HG03135 (cell line): ENCODE data around the gene ELFN1.

Experiments used
- ATAC-seq: cut with Tn5 transposase; IDR thresholded peaks from one replicate; pipeline ENCODE4 v1.9.1; 2021; ENCODE audit warnings: mild to moderate bottlenecking, moderate library complexity; ENCODE audit not compliant: unreplicated experiment

The ELFN1 gene

DNA sequence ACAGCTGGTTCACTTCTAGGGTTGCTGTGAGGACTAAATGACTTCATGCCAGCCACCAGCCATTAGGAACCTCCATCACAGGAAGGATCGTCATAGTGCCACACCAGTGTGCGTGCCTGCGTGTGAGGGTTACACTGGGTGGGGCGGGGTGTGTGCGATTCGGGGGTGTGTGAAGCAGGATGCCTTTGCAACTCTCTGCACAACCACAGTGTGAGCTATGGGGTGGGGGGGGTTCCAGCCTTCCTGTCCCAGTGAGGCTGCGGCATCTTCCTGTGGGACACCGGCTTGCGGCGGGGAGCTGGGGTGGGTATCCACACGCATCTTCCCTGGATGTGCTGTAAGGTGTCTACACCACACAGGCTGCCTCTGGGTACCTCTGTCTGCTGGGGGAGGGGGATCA lies 6.9 kb upstream of the ELFN1 start:
- no peak for ATAC-seq

DNA sequence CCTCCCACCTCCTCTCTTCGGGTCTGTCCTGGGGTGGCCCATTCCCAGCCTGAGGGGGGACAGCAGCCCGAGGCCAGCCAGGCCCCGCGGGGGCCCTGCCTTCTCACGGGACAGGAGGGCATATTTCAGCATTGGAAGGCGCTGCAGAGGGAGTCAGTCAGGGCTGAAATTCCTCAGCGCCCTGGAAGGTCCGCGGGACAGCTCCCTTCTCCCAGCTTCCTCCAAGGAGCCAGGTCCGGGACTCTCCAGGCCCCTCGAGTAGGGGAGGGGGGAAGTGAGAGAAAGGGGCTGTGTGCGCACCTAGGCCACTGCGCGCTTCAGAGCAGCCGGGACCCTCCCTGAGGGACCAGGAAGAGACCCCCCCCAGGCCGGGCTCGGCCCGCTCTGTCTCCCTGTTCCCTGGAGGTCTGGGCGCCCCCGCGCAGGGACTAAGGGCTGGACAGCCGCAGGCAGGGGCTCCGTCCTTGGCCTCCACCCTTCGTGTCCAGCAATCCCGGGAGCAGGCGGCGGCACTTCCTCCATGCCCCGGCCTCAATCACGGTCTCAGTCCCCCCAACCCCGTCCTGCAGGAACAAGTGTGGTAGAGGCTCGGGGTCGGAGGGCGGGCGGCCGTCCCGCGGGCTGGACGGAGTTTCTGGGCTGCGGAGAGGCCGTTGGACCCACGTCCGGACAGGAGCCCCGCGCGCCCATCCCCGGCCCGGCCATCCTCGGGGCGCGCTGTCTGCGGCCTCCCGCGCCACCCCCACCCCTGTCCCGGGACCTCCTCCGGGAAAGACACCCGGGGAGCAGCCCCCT lies 6.0 kb upstream of the ELFN1 start:
- no peak for ATAC-seq

DNA sequence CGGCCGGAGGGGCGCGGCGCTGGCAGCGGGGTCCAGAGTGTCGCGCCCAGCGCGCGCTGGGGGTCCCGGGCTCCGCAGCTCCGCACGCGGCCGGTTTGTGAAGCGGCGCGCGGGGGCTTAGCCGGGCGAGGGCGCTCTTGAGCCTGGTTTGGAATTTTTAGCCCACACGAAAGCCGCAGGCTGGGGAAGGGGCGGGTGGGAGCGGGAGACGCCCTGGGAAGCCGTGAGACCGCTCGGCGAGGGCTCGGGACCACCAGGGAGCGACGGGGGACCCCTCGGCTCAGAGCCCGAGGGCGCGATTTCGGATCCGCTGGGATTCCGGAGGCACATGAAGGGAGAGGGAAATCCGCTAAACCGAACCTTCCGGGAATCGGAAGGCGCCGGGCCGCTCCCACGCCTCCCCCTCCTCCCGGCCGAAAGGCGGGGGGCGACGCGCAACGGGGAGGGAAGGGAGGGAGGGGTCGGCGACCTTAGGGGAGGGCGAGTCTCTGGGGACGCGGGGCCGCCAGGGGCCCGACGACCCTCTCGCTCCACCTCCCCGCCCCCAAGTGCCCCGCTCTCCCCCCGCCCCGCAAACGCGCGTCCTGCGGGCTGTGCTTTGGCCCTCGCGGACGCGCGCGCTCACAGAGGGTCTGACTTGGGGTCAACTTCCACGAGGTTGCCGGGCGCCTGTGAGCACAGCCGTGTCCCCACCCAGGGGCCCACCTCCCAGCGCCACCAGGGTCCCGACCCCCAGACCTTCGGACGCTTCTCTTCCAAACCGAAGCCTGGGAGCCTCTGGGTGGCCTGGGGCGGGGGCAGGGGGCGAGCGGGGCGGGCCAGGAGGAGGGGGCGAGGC lies 5.1 kb upstream of the ELFN1 start:
- ATAC-seq, result no peak

DNA sequence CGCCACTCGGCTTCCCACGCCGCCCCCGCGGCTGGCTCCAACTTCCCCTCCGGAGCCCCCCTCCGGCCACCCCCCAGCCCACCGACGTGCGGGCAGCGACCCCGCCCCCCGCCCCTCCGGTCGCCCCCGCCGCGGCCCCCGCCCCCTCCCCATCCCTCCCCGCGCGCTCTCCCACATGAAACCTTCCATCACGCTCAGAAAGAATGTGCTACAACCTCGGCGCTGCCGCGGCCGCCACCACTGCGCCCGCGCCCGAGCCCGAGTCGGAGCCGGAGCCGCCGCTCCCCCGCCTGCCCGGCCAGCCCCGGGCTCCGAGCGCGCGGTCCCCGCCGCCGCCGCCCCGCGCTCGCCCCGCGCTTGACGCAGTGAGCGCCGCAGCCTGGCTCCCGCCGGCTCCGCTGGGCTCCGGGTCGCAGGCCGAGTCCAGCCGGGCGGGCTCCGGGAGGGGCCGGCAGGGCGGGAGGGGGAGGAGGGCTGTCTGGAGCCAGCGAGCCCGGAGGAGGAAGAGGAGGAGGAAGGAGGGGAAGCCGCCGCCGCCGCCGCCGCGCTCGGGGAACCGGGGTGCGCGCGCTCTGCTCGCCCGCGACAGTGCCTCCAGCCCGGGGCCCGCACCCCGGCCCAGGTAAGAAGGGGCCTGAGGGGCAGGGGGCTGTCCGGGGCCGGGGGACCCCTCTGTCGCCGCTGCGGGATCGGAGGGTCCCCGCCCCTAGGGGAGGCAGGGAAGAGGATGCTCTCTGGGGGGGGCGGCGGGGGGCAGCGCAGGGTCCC lies 4.3 kb upstream of the ELFN1 start:
- no peak for ATAC-seq

DNA sequence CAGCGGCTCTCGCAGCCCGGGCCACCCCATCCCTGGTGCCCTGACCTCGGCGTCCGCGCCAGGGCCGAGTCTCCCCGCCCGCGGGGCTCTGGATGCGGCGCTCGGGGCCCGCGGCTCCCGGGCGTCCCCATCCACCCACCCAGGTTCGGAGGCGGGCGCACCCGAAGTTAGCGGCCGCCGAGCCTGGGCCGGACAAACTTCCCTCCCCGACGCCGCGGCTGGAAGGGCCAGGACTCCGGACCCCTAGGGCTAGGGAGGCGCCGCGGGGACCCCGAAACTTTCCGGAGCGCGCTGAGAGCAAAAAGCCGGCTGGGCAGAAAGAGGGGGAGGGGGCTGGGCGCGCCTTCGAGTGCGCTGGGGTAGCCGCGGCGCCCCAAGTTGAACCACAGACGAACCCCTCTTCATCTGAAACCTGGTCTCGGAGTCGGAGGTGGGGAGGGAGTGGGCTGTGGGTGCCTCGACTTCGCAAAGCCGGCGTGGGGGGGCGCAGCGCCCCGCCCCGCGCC lies 3.7 kb upstream of the ELFN1 start:
- no peak for ATAC-seq

DNA sequence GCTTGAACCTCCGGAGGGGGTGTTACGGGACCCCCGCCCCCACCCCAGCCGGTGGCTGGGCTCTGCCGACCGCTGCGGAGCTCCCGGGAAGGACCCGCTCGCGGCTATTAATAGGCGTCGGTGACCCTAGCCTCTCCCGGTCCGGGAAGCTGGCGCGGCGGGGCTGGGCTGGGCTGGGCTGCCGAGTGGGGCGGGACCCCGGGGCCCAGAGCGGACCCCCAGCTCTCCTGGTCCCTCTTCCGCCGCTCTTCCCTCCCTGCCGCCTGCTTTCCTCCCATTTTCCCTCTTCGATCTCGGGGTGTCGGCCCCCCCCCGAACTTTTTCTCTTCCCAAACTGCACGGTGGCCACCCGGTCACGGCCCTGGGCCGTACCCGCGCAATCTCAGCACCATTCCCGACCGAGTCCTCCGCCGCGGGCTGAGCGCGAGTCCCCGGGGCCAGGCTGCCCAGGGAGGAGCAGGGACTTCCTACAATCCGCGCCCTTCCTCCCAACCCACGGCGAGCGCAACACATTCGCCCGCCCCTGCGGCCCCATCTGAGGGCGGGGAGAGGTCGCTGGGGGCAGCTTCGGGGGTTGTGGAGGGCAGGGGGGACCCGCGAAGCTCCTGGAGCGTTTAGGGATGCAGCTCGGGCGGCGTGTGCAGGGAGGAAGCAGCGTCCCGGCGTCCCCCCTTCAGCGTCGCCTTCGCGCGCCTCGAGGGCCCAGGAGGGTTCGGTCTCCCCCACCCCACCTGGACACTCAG lies 3.1 kb upstream of the ELFN1 start:
- ATAC-seq, result no peak

DNA sequence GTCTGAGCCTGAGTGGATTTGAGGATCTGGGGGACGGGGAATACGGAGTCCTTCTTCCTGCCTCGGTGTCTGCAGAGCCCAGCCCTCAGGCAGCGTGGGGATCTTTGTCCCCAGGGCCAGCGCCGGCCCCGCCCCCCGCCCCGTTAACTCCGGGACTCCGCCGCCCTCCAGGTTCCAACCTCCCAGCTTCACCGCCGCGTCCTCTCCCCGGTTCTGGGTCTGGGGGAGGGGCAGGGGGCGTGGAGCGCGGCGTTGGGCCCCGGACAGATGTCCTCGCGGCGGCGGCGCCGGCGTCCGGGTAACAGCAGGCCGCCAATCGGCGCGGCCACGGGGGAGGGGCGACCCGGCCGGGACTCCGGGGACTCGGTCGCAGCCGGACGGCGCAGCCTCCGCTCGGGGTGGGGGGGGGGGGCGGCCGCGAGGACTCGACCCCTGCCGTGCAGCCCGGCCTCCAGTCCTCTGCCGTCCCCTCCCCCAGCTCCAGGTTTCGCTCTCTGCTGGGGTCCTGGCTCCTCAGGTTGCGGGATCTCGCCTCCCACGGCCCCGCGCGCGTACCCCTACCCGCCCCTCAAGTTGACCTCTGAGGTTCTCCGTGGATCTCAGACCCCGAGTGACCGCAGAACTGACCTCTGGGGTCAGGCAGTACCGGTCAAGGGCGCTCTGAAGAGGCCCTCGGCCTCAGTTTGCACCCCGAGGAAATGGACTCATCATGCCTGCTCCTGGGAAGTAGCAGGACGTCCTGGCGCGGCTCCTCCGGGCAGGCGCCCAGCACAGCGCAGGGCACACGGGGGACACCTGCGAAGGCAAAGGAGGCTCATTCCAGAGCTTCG lies 2.3 kb upstream of the ELFN1 start:
- no peak for ATAC-seq

DNA sequence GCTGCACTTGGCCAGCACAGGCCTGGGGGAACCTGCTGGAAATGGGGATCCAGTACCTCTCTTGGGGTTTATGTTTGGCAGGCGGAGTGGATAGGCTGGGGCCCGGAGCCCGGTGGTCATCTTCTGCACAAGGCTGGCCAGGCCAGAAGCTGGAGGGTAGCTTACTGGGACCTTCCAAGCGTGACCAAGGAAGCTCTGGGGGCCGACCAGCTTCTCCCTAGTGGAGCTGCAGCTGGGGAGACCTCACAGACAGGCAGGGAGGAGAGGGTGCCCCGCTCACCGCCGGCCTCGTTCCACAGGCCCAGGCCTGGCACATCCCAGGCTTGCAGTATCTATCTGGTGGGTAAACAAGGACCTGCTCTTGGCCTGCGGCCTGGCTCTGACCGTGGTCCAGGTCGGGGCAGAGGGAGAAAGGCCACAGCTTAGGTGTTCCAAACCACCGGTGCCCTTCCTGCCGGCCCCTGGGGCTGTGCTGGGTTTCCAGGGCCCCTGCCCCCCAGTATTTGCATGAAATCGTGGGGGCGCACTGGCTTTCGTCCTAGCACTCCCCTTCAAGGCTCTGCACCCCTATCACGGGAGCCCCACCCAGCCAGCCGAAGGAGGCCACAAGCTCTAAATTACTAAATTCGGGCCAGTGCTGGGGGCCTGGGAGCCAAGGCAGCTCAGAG lies 1.5 kb upstream of the ELFN1 start:
- no peak for ATAC-seq

DNA sequence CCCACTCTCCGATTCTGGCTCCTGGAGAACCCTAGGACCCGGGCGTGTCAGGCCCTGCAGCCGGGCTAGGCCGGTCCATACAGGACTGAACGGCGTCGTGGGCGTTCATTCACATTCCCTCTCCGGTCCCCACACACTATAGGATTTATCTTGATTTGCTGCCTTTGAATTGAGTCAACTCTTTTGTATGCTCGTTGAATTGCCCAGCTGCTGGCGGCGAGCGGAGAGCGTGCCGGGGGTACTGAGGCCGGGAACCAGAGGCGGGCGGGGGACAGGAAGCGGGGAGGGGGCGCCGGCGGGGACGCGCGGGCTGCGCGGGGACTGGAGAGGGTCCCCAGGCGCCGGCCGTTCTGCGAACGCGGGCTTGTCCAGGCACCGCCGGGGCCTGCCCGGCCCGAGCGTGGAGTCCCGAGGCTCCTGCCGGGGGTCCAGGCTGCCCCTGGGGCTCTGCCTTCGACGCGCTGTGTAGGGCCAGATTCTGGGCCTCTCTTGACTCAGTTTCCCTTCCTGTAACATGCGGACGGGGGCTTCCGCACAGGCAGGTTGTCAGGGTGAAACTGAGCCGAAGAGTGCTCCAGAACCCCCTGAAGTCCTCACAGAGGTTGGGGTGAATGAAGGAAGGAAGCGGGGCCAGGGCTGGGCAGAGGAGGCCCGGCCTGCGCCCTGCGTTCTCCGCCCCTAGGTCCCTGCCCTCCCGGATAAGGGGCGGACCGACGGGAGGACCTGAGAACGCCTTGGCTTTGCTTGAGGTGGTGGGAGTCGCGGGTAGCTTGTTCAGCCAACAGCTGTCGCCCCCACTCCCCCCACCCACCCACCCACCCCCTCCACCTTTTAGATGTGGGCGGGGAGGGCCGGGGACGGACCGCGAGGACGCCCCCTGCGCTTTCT lies 769 bp upstream of the ELFN1 start:
- ATAC-seq, result no peak

DNA sequence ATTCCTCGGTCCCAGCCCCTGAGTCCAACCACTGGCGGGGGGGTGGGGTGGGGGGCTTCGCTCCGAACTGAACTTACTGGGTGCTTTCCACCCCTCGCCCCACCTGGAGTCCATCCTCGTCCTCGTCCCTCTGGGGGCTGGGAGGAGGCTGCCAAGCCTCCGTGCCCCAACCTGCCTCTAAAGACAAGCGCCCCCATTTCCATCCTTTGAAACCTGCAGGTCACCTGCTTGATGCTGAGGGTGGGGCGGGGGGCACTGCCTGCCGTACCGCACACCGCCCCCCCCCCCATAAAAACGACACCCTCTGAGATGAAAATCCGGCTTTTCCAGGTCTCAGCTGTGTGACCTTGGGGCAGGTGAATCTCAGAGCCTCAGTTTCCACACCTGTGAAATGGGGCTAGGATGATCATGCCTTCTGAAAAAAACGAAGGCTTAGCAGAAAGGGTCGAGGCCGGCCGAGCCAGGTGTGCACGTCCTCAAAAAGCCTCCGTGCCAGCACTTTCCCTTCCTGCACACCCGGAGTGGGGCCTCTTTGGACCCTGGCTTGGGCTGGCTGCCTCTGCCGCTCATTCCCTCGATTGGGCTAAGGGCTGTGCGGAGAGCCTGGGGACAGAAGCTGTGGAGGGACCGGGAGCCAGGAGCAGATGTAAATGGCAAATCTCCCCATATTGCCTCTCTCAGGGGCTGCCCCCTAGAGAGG lies 967 bp downstream of the ELFN1 start:
- no peak for ATAC-seq

DNA sequence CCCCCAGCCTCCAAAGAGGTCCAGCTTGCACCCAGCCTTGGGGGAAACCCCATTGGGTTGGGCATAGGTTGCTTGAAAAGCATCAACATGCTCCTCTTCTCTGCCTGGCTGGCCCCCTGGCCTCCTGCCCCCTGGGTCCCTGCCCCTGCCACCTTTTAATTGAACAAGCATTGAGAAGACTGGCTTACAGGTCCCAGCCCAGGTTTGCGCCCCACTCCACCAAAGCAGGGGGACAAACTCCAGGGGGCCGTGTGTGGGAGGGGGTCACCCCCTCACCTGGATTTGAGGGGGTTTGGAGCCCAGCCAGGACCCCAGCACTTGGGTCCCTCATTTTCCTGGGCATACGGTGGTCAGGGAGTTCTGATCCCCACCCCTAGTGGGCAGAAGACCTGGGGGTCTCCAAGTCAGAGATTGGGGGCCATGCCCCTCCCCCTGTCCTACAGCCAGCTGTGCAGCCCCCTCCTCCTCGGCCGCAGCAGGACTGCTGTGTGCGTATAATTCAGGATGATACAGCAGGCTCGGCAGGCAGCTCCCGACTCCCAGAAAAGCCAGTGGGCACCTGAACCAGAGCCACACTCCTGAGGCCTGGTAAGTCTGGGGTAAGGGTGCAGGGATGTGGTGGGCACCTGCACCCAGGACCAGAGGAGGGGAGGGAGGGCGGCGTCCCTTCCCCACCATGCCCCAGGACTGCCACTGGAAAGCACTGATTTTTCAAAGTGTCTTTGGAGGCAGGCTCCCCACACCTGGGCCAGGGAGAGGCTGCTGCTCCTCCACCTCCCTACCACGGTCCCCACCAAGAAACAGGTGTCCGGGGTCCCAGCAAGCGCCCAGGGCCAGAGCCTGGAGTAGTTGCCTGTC lies 1.7 kb downstream of the ELFN1 start:
- ATAC-seq, result no peak

DNA sequence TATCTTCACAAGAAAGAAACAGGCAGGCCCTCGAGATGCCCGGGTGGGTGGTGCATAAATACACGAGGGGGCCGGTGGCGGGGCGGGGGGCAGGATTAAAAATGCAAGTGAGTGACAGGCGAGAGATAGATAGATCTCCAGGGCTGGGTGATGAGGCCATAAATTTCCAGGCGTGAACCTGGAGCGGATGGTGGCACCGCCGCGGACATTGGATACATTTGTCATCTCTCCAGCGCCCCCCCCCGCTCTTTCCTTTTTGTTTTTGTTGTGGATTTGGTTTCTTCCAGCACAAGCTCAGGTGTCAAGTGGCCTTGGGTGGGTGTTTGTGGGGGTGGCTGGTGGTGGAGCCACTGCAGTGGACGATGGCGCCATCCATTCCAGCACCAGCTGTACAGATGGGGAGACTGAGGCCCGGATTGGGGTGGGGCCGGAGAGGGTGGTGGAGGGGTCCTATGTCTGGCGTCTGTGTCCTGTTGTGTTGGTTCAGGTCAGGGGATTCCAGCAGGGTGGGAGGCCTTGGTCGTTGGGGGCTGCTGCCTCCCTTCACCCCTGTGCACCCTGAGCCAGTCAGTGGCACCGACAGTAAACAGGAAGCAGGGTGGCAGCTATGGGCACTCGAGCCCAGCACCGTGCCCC lies 2.9 kb downstream of the ELFN1 start:
- no peak for ATAC-seq

DNA sequence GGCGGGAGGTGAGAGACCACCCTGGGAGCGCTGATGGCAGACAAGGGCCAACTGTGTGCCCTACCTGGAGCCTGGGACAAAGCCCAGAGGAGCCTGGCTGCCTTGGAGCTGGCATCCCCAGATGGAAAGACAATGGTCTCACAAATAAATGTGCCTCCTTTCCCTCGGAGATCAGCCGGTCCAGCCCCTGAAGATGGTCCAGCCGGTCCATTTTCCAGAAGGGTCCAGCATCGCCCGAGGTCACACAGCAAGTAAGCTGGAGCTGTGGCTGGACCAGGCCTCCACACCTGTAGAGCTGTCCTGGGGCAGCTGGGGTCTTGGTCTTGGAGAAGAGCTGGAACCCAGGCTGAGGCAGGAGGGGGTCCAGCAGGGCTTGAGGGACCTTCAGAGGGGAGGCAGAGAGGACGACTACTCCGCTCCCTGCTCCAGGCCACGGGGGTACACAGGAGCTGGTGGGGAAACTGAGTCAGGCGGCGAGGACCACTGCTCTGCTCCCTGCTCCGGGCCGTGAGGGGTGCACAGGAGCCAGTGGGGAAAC lies 3.6 kb downstream of the ELFN1 start:
- no peak for ATAC-seq

DNA sequence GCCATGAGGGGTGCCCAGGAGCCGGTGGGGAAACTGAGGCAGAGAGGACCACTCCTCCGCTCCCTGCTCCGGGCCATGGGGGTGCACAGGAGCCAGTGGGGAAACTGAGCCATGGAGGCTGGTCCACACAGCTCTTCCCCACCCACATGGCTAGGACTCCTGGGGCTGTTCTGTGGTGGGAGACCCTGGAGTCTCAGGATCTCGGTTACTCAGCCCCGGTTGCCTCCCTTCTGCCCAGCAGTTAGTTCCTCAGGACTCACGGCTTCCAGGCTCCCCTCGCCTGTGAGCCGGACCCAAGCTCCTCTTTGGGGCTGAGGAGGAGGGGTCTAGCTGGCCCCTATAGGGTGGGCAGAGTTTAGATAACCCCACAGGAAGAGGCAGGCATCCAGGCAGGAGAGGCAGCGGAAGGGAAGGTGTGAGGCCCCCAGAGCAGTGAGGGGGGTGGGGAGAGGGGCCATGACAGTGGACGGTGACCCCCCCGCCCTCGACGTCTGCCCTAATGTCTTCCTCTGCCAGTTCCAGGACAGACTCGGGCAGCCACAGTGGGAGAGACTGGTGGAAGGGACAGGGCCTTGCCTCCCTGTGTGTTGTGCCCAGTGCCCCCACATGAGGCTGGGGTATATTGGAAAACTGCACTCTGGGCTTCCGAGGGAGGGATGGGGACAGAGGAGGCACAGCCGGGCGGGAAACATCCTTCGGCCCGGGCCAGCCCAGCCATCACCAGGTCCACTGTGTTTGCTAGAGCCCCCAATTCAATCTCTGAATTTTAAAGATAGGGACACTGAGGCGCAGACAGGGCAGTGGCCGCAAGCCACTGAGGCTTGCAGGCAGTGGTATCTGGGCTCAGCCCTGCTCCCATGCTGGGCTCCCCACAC lies 4.3 kb downstream of the ELFN1 start:
- ATAC-seq, result no peak
